Tongue (tissue), 2 donors: Measurements from ENCODE around the gene ABHD11. TPM values are rescaled to one million over a fixed set of nuclear protein-coding genes. Genes with fewer than 3 reads are reported as not detected.
A peak's percentile ranks its signal among the peaks of the same experiment; 100 is the strongest.
"Not testable (repeated sequence)": the region's sequence is repeated elsewhere in the genome, so short reads cannot be mapped to it uniquely, and the experiment has no call there.

ENCODE experiments used
- DNase-seq: peaks from one replicate; pipeline ENCODE4 v3.0.0-alpha.2; 2015
- total RNA-seq: library from RNA; depleted of rRNA; stranded (reverse); fragments of >200 nt; gene quantifications from one replicate; pipeline ENCODE4 v1.2.3, GENCODE V29; 2014

The ABHD11 gene
- total RNA-seq, 1 donor from 2014 or later = 19.9 TPM

DNA sequence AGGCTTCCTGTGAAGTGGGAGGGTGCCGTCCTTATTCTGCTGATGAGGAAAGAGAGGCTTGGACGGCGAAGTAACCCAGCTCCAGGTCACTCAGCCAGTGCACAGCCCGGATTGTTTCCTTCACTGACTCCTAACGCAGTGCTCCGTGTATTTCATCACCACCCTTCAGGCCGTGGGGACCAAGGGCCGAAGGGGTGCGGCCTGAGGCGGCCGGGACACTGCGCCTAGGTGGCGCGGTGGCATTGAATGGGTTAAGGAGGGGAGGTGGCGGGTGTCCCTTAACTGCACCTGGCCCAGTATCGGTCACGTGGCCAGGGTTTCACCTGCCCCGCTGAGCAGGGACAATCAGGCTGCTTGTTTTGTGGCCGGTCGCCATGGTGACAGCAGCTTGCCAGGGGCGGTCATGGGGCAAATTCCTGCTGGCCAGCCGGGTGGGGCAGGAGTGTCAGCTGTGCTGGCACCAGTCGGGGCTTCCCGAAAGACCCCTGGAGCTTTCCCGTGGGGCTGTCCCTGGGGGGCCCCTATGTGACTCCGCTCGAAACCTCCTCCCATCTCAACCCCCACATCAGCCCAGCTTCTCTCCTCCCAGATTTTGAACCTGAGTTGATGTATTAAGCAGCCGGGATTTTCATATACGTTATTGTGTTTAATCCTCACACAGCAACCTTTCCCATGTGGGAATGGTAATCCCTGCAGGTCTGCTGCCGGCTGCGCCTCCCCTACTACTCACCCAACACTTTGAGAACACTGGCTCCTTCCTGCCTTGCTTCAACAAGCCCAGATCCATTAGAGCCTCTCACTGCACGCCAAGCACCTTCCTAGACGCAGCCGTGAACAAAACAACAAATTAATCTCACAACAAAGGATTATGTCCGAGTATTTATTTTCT, 4.4 kb upstream of the ABHD11 start:
- DNase-seq = peak; percentile 76

DNA sequence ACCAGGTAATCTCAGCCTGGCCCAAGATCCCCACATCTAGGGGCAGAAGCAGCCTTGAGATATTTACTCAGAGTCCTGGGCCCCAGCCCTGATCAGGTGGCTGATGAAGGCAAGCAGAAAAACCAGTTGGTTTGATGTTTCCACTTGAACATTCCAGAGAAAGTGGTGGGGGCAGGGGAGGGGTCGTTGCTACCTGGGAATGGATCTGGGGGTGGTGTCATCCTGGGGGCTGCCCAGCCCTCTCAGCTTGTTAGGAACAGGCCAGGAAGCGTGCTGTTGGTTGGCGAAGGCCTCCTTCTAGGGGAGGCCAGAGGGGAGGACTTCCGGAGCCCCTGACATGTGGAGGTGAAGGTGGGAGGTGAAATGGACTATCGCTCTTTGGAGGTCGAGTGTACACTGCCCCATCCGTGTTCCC, 3.7 kb upstream of the ABHD11 start:
- DNase-seq = peak; percentile 32

DNA sequence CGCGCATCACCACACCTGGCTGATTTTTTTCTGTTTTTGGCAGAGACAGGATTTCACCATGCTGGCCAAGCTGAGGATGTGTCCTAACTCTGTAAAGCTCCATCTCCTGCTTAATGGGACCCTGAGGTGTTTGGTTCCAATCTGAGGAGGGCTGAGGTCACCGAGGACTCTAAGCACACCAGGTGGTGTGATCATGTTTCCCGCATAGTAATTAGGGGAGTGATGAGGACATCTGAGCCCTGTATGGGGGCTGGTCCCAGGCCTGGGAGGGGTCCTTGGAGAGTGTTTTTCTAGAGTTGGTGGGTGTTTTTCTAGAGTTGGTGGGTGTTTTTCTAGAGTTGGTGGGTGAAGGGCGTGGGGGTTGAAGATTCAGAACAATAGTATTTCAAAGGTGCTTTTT, 3.0 kb upstream of the ABHD11 start:
- DNase-seq = peak; percentile 15

DNA sequence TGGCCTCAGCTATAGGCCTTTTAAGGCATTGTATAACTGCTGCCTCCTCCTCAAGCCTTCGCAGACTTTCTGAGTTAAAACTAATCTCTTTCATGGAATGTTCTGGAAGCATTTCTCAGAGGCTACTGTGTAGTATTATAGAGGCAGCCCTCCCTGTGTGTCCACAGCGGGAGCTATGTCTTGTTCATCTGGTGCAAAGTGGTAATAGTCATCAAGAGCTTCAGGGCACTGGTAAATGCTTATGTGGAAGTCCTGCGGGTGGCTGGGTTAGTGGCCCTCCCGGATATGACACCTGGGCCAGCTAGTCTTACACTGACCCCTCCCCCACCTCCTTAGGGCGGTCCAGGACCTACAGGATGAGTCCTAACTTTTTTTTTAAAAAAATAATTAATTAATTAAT, 2.2 kb upstream of the ABHD11 start:
- DNase-seq = peak; percentile 8

DNA sequence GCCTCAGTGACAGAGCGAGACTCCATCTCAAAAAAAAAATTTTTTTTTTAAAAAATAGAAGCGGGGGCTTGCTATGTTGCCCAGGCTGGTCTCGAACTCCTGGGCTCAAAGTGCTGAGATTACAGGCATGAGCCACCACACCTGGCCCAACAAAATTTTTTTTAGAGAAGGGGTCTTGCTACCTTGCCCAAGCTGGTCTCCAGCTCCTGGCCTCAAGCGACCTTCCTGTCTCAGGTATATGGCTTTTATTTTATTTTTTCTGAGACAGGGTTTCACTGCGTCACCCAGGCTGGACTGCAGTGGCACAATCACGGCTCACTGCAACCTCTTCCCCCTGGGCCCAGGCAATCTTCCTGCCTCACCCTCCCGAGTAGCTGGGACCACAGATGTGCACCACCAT, 1.6 kb upstream of the ABHD11 start:
- DNase-seq = no peak

DNA sequence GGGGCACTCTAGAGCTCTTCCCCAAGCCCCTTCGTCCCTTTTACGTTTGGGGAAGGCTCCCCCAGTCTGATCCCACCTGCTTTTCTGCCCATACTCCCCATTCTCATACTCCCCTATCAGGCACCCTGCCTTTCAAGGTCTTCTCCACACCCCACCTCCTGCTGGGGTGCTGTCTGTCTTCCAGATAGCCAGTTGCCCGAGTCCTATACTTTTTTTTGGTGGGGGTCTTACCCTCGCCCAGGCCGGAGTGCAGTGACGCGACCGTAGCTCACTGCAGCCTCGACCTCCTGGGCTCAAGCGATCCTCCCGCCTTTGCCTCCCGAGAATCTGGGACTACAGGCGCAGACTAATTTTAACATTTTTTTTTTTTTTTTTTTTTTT, 775 bp upstream of the ABHD11 start:
- DNase-seq = no peak

DNA sequence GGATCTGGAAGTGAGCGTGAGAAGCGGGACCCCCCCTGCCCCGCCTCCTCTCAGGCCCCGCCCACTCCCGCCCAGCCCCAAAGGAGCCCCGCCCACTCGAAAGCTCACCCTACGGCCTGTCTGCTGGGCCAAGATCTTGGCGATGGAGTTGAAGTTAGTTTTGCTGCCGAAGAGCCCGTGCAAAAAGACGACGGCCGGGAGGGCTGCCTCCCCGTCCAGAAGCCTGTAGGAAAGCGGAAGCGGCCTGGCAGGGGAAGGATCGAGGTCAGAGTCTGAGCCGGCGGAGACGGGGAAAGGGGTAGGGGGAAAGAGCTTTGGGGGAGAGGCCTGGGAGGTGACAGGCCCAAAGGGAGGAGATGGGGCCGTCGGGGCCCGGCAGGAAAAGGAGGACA, 386 bp downstream of the ABHD11 start:
- peak; percentile 73 for DNase-seq

DNA sequence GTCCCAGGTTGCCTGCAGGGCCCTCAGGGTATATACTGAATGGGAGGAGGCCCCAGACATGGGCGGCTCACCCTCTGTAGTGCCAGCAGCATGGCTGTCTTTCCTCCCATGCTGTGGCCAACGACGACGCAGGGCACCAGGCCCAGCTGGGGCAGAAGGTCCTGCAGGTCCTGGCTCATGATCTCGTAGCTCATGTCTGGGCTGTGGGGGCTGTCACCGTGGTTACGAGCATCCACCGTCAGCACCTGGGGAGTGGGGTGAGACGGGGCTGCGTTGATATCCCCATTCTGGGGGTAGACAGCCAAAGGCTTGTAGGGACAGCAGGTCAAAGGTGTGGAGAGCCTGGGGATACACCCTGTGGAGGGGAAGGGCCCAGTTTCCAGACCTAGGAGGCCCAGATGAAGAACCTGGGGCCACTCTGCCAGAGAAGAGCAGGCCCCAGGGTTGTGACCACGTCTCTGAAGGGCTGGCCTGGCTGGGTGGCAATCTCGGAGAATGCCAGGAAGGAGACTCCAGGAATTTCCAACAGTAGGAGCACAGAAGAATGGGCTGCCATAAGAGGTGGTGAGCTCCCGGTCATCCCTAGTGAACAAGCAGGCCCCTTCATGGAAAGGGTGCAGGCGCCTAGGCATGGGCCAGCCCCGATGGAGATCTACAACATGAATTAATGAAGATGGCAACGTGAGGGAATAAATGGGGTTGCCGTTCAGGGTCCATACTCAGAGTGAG, 947 bp downstream of the ABHD11 start:
- no peak for DNase-seq

DNA sequence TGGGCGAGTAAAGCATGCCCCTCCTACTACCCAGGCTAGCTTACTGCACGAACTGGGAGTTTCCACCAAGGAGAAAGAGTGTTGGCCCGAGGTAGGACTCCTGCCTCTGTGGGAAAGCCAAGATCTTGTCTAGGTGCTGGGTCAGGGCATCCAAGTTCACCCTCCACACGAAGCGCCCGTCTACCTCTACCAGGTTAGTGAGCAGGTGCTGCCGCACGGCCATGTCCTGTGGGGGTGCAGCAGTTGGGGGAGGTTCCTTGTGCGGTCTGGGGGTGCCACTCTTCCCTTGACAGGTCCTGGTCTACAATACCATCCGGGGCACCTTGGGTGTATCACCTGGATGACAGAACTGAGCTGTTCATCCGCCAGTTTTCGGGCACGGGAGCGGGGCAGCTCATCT, 1.7 kb downstream of the ABHD11 start:
- DNase-seq = no peak

DNA sequence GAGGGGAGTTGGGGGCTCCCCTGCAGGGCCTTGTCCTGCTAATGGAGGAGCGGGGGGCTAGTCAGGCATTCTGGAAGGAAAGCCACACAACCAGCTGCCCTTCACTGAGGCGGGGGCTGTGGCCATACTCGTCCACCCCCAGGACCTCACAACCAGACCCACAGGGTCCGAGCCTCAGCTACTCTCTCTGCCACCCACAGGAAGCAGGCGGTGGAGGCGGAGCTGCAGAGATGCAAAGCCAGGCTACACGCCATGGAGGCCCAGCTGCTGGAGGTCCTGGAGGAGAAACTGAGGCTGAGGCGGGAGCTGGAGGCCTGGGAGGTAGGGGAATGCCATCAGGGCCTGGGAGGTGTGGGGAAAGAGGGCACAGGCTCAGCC, 3.1 kb downstream of the ABHD11 start:
- no peak for DNase-seq

DNA sequence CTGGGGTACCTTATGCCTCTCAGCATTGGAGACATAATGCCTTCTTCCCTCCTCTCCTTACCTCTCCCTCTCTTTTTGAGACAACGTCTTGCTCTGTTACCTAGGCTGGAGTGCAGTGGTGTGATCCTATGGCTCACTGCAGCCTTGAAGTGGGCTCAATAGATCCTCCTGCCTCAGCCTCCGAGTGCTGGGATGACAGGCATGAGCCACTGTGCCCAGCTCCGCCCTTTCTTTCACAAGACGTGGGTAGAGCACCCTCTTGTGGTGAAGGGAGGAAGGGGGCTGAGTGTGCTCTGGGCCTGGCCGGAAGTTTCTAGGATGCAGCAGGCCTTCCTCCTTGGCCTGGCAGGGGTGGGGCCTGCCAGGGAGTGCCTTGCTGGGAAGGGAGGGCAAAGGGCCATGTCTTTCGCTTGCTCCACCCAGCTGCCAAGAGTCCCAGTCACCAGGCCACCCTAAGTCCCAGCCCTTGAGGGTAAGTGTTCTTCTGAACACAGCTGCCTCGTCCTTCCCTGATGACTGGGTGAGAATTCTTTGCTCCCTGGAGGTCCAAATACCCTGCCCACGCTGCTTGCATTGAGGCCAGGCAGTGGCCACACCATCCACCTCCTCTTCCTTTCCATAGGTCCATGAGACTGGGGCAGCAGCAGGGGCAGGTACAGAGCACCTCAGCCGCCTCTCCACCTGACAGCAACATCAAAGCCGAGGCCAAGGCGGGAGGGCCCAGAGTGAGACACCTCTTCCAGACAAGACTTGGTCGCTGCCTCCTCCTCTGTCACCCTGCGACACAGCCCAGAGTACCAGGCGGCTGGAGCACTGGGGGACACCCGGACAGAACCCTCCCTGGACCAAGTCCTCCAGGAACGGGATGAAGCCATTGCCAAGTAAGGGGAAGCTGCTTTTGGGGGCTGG, 3.7 kb downstream of the ABHD11 start:
- DNase-seq = peak; percentile 80

DNA sequence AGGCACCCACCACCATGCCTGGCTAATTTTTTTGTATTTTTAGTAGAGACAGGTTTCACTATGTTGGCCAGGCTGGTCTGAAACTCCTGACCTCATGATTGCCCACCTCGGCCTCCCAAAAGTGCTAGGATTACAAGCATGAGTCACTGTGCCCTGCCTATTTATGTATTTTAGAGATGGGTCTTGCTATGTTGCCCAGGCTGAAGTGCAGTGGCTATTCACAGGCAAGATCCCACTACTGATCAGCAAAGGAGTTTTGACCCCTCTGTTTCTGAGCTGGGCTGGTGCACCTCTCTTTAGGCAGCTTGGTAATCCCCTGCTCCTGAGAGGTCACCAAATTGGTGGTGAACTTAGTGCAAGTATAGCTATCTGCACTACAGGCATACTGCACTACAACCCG, 6.2 kb downstream of the ABHD11 start:
- no peak for DNase-seq

DNA sequence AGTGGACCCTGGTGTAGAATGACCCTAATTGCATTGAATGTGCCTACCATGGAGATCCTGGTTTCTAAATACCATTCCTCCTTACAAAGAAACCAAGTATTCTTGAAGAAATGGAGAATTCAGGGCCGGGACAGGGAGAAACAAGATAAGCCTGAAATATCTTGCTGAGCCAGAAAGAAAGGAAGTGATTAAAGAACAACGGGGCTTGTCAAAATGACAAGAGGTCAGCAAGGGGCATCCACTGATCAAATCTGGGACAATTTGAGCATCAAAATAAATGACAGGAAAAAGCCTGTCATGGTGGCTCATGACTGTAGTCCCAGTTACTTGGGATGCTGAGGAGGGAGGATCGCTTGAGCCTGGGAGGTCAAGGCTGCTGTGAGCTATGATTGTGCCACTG, 8.1 kb downstream of the ABHD11 start:
- DNase-seq = no peak

DNA sequence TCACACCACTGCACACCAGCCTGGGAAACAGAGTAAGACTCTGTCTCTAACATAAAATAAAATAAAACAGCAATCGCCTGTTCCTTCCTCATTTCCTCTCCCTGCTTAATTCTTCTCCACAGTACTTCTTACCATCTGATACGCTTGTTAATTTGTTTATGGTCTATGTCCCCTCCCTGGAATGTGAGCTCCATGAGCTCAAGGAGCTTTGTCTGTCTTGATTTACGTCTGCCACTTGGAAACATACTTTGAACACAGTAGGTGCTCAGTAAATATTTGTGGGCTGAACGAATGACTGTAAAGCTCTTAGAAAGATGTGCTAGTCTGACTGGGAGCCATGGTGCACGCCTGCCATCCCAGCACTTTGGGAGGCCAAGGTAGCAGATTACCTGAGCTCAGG, 10.1 kb downstream of the ABHD11 start:
- DNase-seq = no peak

DNA sequence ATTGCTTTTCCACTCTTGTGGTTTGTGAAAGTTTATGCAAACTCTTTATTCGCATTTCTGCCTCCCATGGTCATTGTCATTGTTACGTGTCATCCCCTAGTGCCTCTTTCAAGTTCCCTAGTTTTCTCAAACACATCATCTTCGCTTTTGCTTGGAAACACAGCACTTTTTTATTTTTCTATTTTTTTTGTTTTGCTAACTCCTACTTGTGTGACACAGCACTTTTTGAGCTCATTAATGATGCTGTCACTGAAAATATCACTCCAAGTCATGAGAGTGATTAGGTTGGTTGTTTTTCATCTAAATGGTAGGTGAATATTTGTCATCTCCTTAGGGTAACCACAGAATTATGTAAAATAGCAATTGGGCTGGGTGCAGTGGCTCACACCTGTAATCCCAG, 10.7 kb downstream of the ABHD11 start:
- no peak for DNase-seq

DNA sequence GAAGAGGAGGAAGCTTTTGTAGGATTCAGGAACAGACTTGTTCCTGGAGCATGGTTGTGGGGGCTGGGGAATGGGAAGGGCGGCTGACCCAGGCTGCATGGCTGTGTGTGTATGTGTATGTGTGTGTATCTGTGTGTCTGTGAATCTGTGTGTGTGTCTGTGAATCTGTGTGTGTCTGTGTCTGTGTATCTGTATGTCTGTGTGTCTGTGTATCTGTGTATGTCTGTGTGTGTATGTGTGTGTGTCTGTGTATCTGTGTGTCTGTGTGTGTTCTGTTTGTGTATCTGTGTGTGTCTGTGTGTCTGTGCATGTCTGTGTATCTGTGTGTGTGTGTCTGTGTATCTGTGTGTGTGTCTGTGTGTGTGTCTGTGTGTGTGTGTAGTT, 12.5 kb downstream of the ABHD11 start:
- DNase-seq = no peak

DNA sequence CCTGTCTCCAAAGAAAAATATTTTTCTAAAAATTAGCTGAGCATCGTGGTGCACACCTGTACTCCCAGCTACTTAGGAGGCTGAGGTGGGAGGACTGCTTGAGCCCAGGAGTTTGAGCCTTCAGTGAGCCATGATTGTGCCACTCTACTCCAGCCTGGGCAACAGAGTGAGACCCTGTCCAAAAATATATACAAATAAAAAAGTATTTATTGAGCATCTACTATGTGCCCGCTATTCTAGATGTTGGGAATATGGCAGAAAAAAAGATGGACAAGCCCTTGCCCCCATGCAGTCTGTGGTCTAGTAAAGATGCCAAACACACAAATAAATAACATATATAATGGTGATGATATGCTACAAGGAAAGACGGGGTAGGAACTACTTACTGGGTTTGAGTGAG, 14.8 kb downstream of the ABHD11 start:
- no peak for DNase-seq

DNA sequence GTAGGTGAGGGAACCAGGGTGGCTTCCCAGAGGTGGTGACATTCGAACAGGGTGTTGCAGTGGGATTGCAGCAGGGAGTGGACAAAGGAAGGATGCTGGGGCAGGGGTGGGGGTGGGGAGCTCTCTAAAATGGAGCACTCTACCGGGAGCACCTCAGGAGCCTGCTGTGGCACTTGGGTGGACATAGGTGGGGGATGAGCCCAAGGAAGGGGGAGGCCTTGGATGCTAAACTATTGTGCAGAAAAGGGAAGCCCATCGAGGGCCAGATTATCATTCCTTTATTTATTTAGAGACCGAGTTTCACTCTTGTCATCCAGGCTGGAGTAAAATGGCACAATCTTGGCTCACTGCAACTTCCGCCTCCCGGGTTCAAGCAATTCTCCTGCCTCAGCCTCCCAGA, 15.8 kb downstream of the ABHD11 start:
- no peak for DNase-seq

DNA sequence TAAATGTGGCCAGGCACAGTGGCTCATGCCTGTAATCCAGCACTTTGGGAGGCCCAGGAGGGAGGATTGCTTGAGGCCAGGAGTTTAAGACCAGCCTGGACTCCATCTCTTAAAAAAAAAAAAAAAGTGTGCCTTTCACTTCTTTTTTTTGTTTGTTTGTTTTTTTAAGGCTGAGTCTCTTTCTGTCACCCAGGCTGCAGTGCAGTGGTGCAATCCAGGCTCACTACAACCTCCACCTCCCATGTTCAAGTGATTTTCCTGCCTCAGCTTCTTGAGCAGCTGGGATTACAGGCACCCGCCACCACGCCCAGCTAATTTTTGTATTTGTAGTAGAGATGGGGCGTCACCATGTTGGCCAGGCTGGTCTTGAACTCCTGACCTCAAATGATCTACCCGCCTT, 16.4 kb downstream of the ABHD11 start:
- DNase-seq = not testable (repeated sequence)

DNA sequence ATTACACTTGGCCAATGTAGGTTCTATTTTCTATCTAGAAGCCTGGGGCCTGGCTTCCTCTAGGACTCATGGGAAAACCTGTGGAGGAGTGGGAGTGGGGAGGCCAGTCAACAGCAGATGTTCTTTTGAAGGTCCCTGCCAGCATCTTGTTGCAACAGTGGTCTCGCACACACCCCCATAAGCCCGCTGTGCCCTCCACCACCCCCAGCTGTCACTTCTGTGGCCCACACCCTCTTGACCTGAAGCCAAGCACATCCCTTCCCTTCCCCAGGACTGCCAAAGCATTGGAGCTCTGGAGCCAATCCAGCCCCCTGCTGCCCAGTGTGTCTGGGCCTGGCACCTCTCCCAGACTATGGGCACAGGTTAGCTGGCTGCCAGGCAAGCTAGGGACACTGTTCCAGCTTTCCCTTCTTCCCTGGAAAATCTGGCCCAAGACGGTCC, 17.2 kb downstream of the ABHD11 start:
- DNase-seq = peak; percentile 97

DNA sequence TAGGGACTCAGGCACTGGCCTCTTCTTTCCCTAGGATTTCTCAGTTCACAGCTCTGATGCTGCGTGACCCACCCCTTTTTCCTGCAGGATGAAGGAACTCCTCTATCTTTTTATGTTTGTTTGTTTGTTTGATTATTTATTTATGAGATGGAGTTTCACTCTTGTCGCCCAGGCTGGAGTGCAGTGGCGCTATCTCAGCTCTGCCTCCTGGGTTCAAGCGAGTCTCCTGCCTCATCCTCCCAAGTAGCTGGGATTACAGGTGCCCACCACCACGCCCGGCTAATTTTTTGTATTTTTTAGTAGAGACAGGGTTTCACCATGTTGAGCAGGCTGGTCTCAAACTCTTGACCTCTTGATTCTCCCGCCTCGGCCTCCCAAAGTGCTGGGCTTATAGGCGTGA, 18.2 kb downstream of the ABHD11 start:
- DNase-seq = not testable (repeated sequence)

DNA sequence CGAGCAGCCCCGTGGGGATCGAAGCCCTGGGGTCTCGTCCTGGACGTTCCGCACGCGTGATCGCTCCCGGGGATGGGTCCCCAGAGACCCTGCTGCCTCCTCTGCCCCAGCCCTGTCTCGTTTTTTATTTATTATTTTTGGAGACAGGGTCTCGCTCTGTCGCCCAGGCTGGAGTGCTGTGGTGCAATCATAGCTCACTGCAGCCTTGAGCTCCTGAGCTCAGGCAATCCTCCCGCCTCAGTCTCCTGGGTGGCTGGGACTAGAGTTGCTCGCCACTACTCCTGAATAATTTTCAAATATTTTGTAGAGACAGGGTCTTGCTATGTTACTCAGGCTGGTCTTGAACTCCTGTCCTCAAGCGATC, 18.8 kb downstream of the ABHD11 start:
- DNase-seq = no peak
